RWPE1 (cell line): ENCODE measurements around the gene GP1BB.

ENCODE experiments used
- CTCF ChIA-PET: fragments of 350-600 bp; sonication (Branson Sonifier 250); formaldehyde crosslinking; extraction: SDS; loops from one replicate; lab custom pipeline; 2021; lab: Yijun Ruan, JAX
- POLR2A ChIA-PET: fragments of 400-600 bp; formaldehyde crosslinking; extraction: SDS; loops from one replicate; lab custom pipeline; 2020; ENCODE audit warnings: antibody characterized with exemption; ENCODE audit not compliant: low non-redundant PET; lab: Yijun Ruan, JAX
- DNase-seq: peaks from one replicate; pipeline ENCODE4 v3.0.0; 2012; ENCODE audit warnings: low spot score
- H3K27ac ChIP-seq: fragments of 450-650 bp; 2 replicates; pipeline ENCODE4 v1.5.1; 2017
- TF ChIP-seq, protein P1 (sequence below): fragments of 450-650 bp; conservative IDR thresholded peaks from 2 replicates; pipeline ENCODE4 v1.5.1; 2017; ENCODE audit warnings: low read depth, mild to moderate bottlenecking

Gene GP1BB

DNA sequence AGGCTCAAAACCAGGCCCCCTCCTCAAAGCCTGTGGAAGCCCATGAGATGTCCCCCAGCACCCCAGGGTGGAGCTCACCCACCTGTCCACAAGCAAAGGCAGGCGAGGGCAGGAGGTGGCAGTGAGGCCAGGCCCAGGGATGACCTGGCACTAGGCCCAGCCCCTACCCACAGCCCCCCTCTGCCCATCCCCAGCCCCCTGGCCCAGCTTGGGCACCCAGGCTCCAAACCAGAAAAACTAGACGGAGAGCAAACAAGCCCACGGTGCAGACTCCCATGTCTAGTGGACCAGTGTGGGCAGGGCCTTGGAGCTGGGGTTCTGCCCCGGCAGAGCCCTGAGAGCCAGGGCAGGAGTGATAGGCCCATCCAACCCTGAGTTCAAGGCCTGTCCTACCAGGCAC lies 20.3 kb downstream of the GP1BB start:
- ChIA-PET CTCF (no interaction called here), POLR2A (interaction anchor here (0.5 kb wide), 1 partner anchor 170 kb away, joined by 3 read pairs; no protein-coding TSS in a partner anchor)
- DNase-seq = no peak

DNA sequence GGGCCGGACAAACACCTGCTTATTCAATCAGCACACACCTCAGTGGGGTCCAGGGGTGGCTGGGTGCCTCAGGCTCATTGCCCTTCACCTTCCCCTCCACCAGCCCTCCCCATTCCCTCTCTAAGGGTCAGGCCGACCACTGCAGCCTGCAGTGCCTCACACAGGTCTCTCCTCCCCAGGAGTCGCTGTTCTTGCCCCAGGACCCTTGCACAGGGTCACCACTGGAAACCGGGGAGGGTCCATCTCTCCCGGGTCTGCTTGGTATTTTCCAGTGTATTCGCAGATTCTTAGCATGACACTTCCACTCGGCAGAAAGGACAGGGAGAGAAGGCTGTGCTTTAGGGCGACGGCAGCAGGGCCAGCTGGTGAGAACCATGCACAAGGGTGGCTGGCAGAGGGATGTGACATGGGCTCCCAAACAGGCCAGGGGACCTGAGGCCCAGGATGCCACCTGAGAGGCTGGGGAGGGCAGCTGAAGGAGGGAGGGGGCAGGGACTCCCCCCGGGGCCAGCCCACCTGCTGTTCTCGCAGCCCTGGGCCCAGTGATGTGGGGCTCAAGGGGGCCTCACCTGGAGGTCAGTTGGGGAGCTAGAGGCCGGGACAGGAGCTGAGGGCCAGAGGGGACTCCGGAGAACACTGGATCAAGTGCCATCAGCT lies 21.1 kb downstream of the GP1BB start:
- no peak for DNase-seq
- ChIA-PET CTCF (no interaction called here), POLR2A (interaction anchor here (0.5 kb wide), 1 partner anchor 169 kb away, joined by 3 read pairs; no protein-coding TSS in a partner anchor)
- TF ChIP-seq, protein P1, sequence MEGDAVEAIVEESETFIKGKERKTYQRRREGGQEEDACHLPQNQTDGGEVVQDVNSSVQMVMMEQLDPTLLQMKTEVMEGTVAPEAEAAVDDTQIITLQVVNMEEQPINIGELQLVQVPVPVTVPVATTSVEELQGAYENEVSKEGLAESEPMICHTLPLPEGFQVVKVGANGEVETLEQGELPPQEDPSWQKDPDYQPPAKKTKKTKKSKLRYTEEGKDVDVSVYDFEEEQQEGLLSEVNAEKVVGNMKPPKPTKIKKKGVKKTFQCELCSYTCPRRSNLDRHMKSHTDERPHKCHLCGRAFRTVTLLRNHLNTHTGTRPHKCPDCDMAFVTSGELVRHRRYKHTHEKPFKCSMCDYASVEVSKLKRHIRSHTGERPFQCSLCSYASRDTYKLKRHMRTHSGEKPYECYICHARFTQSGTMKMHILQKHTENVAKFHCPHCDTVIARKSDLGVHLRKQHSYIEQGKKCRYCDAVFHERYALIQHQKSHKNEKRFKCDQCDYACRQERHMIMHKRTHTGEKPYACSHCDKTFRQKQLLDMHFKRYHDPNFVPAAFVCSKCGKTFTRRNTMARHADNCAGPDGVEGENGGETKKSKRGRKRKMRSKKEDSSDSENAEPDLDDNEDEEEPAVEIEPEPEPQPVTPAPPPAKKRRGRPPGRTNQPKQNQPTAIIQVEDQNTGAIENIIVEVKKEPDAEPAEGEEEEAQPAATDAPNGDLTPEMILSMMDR = no peak
- peak overlapping the region; percentile 27; the same call in 1 of the 2 replicates for H3K27ac ChIP-seq

More for the DNA sequence above, 20.3 kb downstream of the GP1BB start:
- TF ChIP-seq, protein P1 = no peak
- H3K27ac ChIP-seq = no peak overlapping the region; the same call in 1 of the 2 replicates

DNA sequence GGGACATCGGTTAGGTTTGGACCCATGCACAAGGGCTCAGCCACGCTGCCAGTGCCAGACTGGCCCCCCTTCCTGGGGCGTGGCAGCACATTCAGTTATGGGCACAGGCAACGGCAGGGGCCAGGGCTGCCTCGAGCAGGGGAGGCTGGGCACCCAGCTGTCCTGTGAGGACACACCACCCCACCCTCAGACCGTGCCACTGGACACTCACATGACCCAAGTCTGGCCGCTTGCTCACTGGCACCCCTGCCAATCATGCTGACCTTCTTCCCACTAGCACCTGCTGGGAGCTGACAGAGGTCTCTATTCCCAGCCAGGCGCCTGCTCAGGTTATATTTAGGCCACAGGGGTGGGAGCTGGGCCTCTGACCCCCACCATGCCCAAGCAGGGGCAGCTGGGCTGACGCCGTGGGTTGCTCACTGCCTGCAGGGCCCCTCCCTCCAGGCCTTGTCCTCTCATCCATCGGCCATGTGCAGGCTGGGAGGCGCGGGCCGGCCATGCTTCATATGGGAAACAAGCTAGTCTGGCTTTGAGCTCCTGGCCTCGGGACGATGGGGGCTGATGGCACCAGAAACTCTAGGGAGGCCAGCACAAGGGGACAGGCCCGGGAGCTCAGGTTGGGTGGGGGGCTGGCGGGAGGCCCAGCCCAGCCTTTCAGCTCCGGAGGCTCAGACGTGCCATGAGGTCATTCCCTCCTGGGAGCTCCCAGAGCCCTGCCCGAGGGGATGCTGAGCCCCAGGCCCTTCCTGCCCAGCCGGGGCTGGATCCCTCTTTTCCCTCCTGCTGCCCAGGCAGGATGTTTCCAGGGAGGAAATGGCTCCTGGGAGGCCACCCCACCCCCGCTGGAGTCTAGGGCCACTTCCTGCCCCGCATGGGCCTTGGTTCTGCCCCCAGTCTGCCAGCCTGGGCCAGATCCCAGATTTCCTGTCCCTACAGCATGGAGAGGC lies 22.1 kb downstream of the GP1BB start:
- POLR2A ChIA-PET = no interaction called here
- peak overlapping the region; percentile 27 for H3K27ac ChIP-seq
- TF ChIP-seq, protein P1 = no peak
- CTCF ChIA-PET = interaction anchor here (2.0 kb wide), 1 partner anchor 11 kb away, joined by 12 read pairs; no protein-coding TSS in a partner anchor
- no peak for DNase-seq

DNA sequence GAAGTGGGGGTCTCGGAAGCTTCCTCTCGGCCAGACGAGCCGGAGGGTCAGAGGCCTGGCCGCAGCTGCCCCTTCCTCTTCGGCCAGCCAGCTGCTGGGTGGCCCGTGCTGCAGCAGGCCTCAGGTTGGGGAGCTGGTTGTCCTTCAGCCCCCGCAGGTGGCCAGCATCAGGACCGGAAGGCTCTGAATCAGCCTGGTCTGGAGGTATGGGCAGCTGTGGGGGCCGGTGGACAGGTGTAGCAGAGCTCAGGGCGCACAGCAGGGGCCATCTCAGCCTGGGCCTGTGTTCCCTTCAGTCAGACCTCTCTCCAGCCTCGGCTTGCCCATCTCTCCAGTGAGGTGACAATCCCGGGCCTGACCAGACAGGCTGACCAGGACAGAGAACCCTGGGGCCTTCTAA lies 23.4 kb downstream of the GP1BB start:
- DNase-seq = no peak
- TF ChIP-seq, protein P1 = no peak
- no peak overlapping the region for H3K27ac ChIP-seq
- ChIA-PET POLR2A (no interaction called here), CTCF (interaction anchor here (0.6 to 2.0 kb wide), 2 partner anchors 10 to 66 kb away, joined by 4 to 12 read pairs; no protein-coding TSS in a partner anchor)

DNA sequence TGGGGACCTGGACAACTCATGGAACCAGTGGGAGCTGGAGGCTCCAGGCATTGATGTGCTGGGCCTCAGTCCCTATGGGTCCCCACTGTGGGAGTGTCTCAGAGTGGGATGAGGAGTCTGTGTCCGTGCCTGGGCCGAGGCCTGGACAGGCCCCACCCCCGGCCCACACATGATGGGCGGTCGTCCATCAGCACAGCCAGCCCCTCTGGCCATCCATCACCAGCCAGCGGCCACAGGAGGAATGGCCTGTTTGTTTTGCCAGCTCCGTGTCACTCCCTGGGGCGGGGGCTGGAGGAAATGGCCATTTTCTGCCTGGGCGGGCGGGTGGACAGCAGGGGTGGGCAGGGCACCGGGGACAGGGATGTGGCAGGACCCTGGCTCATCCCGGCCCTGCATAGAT lies 24.2 kb downstream of the GP1BB start:
- no peak overlapping the region for H3K27ac ChIP-seq
- ChIA-PET POLR2A (no interaction called here), CTCF (no interaction called here)
- no peak for DNase-seq
- TF ChIP-seq, protein P1 = no peak

DNA sequence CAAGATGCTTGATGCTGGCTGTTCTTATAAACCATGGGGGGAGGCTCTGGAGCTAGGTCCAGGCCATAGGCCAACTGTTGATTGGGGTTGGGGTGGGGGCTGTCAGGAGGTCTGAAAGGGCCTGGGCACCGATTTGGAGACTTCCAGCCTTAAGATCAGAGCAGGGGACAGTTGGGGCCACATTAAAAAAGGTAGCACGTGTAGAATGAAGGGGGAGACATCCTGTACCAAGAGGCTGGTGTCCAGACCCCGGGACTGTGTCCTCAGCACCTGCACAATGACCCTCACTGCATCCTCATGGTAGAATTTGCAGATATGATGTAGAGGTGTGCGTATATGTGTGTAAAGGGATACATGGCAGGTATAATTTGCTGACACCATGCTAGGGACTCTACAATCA lies 24.8 kb downstream of the GP1BB start:
- CTCF ChIA-PET = no interaction called here
- H3K27ac ChIP-seq = no peak overlapping the region
- POLR2A ChIA-PET = no interaction called here
- DNase-seq = no peak
- TF ChIP-seq, protein P1 = no peak
